Activated B cell treated with CpG ODN at 0.5 μM for 24 hours (primary cell): ENCODE results near the gene PHACTR3. TPM values are rescaled to one million over a fixed set of nuclear protein-coding genes. Genes with fewer than 3 reads are reported as not detected.

Source experiments
- ATAC-seq: fragments of 200-7000 bp; cut with Tn5 transposase; one replicate; pipeline ENCODE4 v1.10.0; 2021; ENCODE audit warnings: low read depth, mild to moderate bottlenecking, moderate library complexity
- CTCF ChIA-PET: fragments of 350-600 bp; sonication (Branson Sonifier 250); formaldehyde crosslinking; loops from one replicate; lab custom pipeline; 2021; ENCODE audit warnings: antibody characterized with exemption; lab: Charles Lee
- POLR2A ChIA-PET: fragments of 350-600 bp; sonication (Branson Sonifier 250); formaldehyde crosslinking; loops from one replicate; lab custom pipeline; 2021; ENCODE audit warnings: antibody characterized with exemption; lab: Charles Lee
- DNase-seq: peaks from one replicate; pipeline ENCODE4 v3.0.0; 2022
- H3K27ac Mint-ChIP-seq: one replicate; pipeline ENCODE4 v1.8.0; 2020; ENCODE audit warnings: mixed read lengths
- H3K27me3 Mint-ChIP-seq: one replicate; pipeline ENCODE4 v1.8.0; 2021; ENCODE audit warnings: mixed read lengths
- H3K36me3 Mint-ChIP-seq: one replicate; pipeline ENCODE4 v1.8.0; 2021; ENCODE audit warnings: low read depth, mixed read lengths
- H3K4me1 Mint-ChIP-seq: one replicate; pipeline ENCODE4 v1.8.0; 2021; ENCODE audit warnings: mixed read lengths
- H3K4me3 Mint-ChIP-seq: one replicate; pipeline ENCODE4 v1.8.0; 2020; ENCODE audit warnings: mild to moderate bottlenecking, mixed read lengths
- H3K9me3 Mint-ChIP-seq: one replicate; pipeline ENCODE4 v1.8.0; 2020; ENCODE audit warnings: mixed read lengths
- CTCF ChIP-seq: fragments of 200-600 bp; IDR thresholded peaks from one replicate; pipeline ENCODE4 v1.8.0; 2022; ENCODE audit warnings: antibody characterized with exemption, mild to moderate bottlenecking
- intact Hi-C: fragments of 100-400 bp; cut with micrococcal nuclease; formaldehyde crosslinking; loops from one replicate; pipeline ENCODE4 v1.15.1; 2024
- total RNA-seq: library from RNA; stranded (reverse); gene quantifications from 2 replicates; pipeline ENCODE4 v1.2.3, GENCODE V29; 2022

PHACTR3 gene
- total RNA-seq, 1 donor from 2014 or later: not detected

- H3K27me3 Mint-ChIP-seq: peaks cover 4% of the 10 kb centered on the region
- H3K27ac Mint-ChIP-seq: no peak overlapping the region
- ChIA-PET CTCF (no interaction called here), POLR2A (no interaction called here)
- no peaks in the 10 kb centered on the region for H3K4me1 Mint-ChIP-seq
- no peak overlapping the region for H3K4me3 Mint-ChIP-seq
- TF ChIP-seq CTCF: no peak
- H3K36me3 Mint-ChIP-seq: no peaks in the 10 kb centered on the region
- DNase-seq: no peak
- intact Hi-C loops: no loop called here
- no peak for ATAC-seq
- no peaks in the 10 kb centered on the region for H3K9me3 Mint-ChIP-seq
Measured at GRCh38 chr20:59866338-59866737, 262.0 kb downstream of the PHACTR3 start.

- H3K36me3 Mint-ChIP-seq: no peaks in the 10 kb centered on the region
- intact Hi-C loops: no loop called here
- no peaks in the 10 kb centered on the region for H3K9me3 Mint-ChIP-seq
Measured at GRCh38 chr20:59871096-59871495, 266.8 kb downstream of the PHACTR3 start.

GRCh38 chr20:59873409-59873808 is 269.1 kb downstream of the PHACTR3 start:
- DNase-seq (no peak), ATAC-seq (no peak)
- ChIA-PET CTCF (no interaction called here), POLR2A (no interaction called here)
- H3K27ac Mint-ChIP-seq: no peak overlapping the region
- H3K27me3 Mint-ChIP-seq: no peaks in the 10 kb centered on the region
- H3K36me3 Mint-ChIP-seq: no peaks in the 10 kb centered on the region
- H3K4me3 Mint-ChIP-seq: no peak overlapping the region
- intact Hi-C loops: no loop called here
- no peak for TF ChIP-seq CTCF
- H3K4me1 Mint-ChIP-seq: no peaks in the 10 kb centered on the region
- H3K9me3 Mint-ChIP-seq: no peaks in the 10 kb centered on the region

More at GRCh38 chr20:59871096-59871495, 266.8 kb downstream of the PHACTR3 start:
- no peaks in the 10 kb centered on the region for H3K4me1 Mint-ChIP-seq
- no peak overlapping the region for H3K4me3 Mint-ChIP-seq
- no peak overlapping the region for H3K27ac Mint-ChIP-seq
- no peaks in the 10 kb centered on the region for H3K27me3 Mint-ChIP-seq
- POLR2A ChIA-PET: no interaction called here
- no peak for TF ChIP-seq CTCF
- no peak for ATAC-seq
- no peak for DNase-seq
- CTCF ChIA-PET: no interaction called here

- no peak for ATAC-seq
- Mint-ChIP-seq H3K36me3 (no peaks in the 10 kb centered on the region), H3K27me3 (no peaks in the 10 kb centered on the region), H3K4me3 (no peak overlapping the region), H3K27ac (no peak overlapping the region), H3K4me1 (no peaks in the 10 kb centered on the region), H3K9me3 (peaks cover 3% of the 10 kb centered on the region)
- ChIA-PET CTCF (no interaction called here), POLR2A (no interaction called here)
- intact Hi-C loops: no loop called here
- no peak for DNase-seq
- TF ChIP-seq CTCF: no peak
Measured at GRCh38 chr20:59880198-59880597, 275.9 kb downstream of the PHACTR3 start.

GRCh38 chr20:59884494-59884893 is 280.2 kb downstream of the PHACTR3 start:
- no peaks in the 10 kb centered on the region for H3K4me1 Mint-ChIP-seq
- H3K27me3 Mint-ChIP-seq: no peaks in the 10 kb centered on the region
- no peak overlapping the region for H3K4me3 Mint-ChIP-seq
- ChIA-PET POLR2A (no interaction called here), CTCF (no interaction called here)
- H3K27ac Mint-ChIP-seq: no peak overlapping the region
- no peaks in the 10 kb centered on the region for H3K9me3 Mint-ChIP-seq
- no peak for TF ChIP-seq CTCF
- no peak for DNase-seq
- no peaks in the 10 kb centered on the region for H3K36me3 Mint-ChIP-seq
- ATAC-seq: no peak
- intact Hi-C loops: no loop called here
